HFFc6 (cell line): Measurements from ENCODE around the gene CLEC10A. TPM values are rescaled to one million over a fixed set of nuclear protein-coding genes. Genes with fewer than 3 reads are reported as not detected.
"Not testable (repeated sequence)": the region's sequence is repeated elsewhere in the genome, so short reads cannot be mapped to it uniquely, and the experiment has no call there.

Source experiments
- DNase-seq: peaks from one replicate; pipeline ENCODE4 v3.0.0-alpha.2; 2018
- H3K27ac Mint-ChIP-seq: 2 replicates; pipeline ENCODE4 v1.8.0; 2020; ENCODE audit warnings: mild to moderate bottlenecking, mixed read lengths
- H3K27me3 Mint-ChIP-seq: 2 replicates; pipeline ENCODE4 v1.8.0; 2021; ENCODE audit warnings: mild to moderate bottlenecking, moderate library complexity, mixed read lengths; ENCODE audit not compliant: insufficient read depth
- H3K36me3 Mint-ChIP-seq: 2 replicates; pipeline ENCODE4 v1.8.0; 2021; ENCODE audit warnings: low read depth, mixed read lengths
- H3K4me1 Mint-ChIP-seq: 2 replicates; pipeline ENCODE4 v1.8.0; 2020; ENCODE audit warnings: low read depth, mixed read lengths
- H3K4me3 Mint-ChIP-seq: 2 replicates; pipeline ENCODE4 v1.8.0; 2020; ENCODE audit warnings: mild to moderate bottlenecking, moderate library complexity, mixed read lengths
- H3K9me3 Mint-ChIP-seq: 2 replicates; pipeline ENCODE4 v1.8.0; 2020; ENCODE audit warnings: mild to moderate bottlenecking, mixed read lengths
- long read RNA-seq: library from polyadenylated mRNA; unstranded; transcript quantifications from one replicate; pipeline ENCODE4 v2.0.0, GENCODE V29; 2019
- total RNA-seq, 6 experiments: library from RNA; stranded (reverse); fragmentation: NEBNext Ultra II Directional; extraction: Animal tissue kit (Norgen Biotek cat#: 25700); gene quantifications; 2 replicates in 1 of 6; 3 replicates in 5 of 6; pipeline ENCODE4 v1.2.3, GENCODE V29; 2021
- TF ChIP-seq, protein P1 (sequence below): fragments of 200-600 bp; sonication (generic); IDR thresholded peaks from 2 replicates; pipeline ENCODE4 v1.5.0; 2021; ENCODE audit warnings: antibody characterized with exemption, mild to moderate bottlenecking

CLEC10A gene, protein sequence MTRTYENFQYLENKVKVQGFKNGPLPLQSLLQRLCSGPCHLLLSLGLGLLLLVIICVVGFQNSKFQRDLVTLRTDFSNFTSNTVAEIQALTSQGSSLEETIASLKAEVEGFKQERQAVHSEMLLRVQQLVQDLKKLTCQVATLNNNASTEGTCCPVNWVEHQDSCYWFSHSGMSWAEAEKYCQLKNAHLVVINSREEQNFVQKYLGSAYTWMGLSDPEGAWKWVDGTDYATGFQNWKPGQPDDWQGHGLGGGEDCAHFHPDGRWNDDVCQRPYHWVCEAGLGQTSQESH
- not detected for total RNA-seq
- long read RNA-seq, result 0 reads

DNA sequence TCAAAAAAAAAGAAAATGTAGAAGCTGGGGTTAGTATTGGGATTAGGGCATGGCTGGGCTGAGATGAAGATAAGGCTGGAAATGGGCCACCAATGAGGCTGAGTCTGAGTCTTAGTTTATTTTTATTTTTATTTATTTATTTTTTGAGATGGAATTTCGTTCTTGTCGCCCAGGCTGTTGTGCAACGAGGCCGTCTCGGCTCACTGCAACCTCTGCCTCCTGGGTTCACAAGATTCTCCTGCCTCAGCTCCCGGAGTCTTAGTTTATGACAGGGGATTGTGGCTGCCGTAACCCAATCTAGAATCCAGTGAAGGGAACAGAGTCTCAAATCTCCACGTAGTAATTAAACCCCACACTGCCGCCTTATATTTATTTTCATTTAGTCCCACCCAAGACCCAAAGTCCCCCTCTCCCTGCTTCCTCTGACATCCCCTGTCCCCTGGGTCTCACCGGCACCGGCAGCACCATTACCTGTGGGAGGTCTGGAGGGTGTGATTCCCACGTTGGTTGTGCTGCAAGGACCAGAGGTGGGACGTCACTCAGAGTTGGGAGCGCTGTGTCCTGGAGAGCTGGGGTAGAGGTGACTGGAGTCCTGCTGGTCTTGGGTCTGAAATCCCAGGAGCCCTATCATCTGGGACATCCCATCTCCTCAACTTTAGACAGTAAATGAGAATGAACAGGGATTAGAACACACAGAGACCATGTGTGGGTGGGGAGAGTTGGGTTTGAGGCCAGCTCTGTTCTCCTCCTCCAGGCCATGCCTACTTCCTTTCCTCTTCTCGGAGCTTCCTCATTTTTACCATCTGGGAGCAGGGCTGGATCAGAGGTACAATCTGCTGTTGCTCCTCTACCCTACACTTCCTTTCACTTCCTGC, at the start of gene CLEC10A:
TSS of gene CLEC10A (minus strand) at position 671 of the 875 bp plus-strand sequence. CDS start 1,439 bp downstream, outside the sequence.
- Mint-ChIP-seq H3K27ac (no peak within 1 kb of the TSS), H3K4me3 (no peak within 1 kb of the TSS), H3K27me3 (peaks cover 24% of the 10 kb centered on the region), H3K9me3 (no peaks in the 10 kb centered on the region), H3K4me1 (peaks cover 6% of the 10 kb centered on the region; the same call in 1 of the 2 replicates), H3K36me3 (no peaks in the 10 kb centered on the region; the same call in 1 of the 2 replicates)
- DNase-seq, result no peak
- TF ChIP-seq, protein P1, sequence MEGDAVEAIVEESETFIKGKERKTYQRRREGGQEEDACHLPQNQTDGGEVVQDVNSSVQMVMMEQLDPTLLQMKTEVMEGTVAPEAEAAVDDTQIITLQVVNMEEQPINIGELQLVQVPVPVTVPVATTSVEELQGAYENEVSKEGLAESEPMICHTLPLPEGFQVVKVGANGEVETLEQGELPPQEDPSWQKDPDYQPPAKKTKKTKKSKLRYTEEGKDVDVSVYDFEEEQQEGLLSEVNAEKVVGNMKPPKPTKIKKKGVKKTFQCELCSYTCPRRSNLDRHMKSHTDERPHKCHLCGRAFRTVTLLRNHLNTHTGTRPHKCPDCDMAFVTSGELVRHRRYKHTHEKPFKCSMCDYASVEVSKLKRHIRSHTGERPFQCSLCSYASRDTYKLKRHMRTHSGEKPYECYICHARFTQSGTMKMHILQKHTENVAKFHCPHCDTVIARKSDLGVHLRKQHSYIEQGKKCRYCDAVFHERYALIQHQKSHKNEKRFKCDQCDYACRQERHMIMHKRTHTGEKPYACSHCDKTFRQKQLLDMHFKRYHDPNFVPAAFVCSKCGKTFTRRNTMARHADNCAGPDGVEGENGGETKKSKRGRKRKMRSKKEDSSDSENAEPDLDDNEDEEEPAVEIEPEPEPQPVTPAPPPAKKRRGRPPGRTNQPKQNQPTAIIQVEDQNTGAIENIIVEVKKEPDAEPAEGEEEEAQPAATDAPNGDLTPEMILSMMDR, result no peak

DNA sequence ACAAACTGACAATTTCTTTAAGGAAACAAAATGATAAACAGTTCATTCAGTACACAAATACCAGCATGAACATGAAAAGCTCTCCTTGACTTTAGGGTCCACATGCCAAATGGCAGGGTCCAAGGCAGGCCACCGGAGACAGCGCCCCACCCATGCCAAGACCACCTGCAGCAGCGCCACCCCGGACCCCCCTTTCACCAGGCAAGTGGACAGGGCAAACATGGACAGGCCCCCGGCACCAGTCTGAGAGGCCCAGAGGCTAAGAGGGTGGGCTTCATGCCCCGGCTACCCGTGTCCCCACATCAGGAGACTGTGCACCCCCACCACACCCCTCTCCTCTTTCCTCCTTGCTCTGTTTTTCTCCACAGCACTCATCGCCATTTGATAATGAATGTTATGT, 49.3 kb upstream of the CLEC10A start:
- Mint-ChIP-seq H3K9me3 (no peaks in the 10 kb centered on the region), H3K36me3 (no peaks in the 10 kb centered on the region), H3K27ac (no peak overlapping the region), H3K4me1 (no peaks in the 10 kb centered on the region; the same call in 1 of the 2 replicates), H3K27me3 (peaks cover 38% of the 10 kb centered on the region), H3K4me3 (no peak overlapping the region)
- TF ChIP-seq, protein P1, result no peak
- DNase-seq, result no peak

DNA sequence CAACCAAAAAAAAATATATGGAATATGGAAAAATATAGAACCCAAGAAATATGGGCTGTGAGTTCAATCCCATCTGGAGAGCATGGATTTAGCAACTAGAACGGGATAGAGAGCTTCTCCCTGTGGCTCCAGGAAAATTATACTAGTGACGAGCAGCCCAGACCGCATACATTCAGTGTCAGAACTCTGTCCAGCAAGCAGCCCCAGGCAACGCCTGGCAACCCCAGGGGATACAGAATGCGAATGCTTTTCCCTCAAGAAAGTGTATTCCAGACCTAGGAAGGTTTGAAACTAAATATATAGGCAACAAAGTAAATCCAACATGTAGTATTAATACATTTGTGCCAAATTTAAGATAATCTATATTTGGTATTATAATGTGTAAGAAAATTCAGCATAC, 48.1 kb upstream of the CLEC10A start:
- Mint-ChIP-seq H3K9me3 (no peaks in the 10 kb centered on the region), H3K4me3 (no peak overlapping the region), H3K27me3 (peaks cover 41% of the 10 kb centered on the region), H3K4me1 (no peaks in the 10 kb centered on the region), H3K36me3 (no peaks in the 10 kb centered on the region), H3K27ac (no peak overlapping the region)
- DNase-seq, result no peak
- TF ChIP-seq, protein P1, result no peak

DNA sequence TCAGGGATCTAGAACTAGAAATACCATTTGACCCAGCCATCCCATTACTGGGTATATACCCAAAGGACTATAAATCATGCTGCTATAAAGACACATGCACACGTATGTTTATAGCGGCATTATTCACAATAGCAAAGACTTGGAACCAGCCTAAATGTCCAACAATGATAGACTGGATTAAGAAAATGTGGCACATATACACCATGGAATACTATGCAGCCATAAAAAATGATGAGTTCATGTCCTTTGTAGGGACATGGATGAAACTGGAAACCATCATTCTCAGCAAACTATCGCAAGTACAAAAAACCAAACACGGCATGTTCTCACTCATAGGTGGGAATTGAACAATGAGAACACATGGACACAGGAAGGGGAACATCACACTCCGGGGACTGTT, 47.5 kb upstream of the CLEC10A start:
- not testable (repeated sequence) for H3K4me3 Mint-ChIP-seq, H3K27ac Mint-ChIP-seq, H3K36me3 Mint-ChIP-seq, DNase-seq, H3K4me1 Mint-ChIP-seq, H3K9me3 Mint-ChIP-seq
- H3K27me3 Mint-ChIP-seq, result peaks cover 44% of the 10 kb centered on the region

DNA sequence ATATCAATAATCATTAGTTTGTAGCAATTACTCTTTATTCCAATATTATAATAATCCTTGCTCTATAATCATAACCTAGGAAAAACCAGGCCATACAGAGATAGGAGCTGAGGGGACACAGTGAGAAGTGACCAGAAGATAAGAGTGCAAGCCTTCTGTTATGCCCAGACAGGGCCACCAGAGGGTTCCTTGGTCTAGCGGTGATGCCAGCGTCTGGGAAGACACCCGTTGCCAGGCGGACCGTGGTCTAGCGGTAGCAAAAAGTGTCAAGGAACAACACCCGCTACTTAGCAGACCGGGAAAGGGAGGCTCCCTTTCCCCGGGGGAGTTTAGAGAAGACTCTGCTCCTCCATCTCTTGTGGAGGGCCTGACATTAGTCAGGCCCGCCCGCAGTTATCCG, 46.3 kb upstream of the CLEC10A start:
- H3K9me3 Mint-ChIP-seq, H3K27ac Mint-ChIP-seq, H3K36me3 Mint-ChIP-seq, H3K4me3 Mint-ChIP-seq, H3K4me1 Mint-ChIP-seq, DNase-seq: not testable (repeated sequence)
- peaks cover 43% of the 10 kb centered on the region for H3K27me3 Mint-ChIP-seq

DNA sequence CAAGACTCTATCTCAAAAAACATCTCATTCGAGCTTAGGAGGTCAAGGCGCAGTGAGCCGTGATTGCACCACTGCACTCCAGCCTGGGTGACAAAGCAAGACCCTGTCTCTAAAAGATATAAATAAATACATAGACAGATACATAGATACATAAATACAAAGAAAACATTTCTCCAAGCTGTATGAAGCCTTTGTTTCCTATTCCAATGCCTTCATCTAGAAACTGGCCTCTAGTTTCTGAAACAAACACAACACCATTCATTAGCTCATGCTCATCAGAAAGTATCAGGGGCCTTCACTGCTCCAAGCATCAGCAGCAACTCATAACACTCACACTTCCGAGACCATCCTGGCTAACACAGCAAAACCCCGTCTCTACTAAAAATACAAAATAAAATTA, 44.9 kb upstream of the CLEC10A start:
- Mint-ChIP-seq H3K4me1 (0 out of 2 replicates have a peak, but pooled peaks cover 4% of the 10 kb centered on the region), H3K27me3 (peaks cover 40% of the 10 kb centered on the region), H3K9me3 (no peaks in the 10 kb centered on the region), H3K36me3 (no peaks in the 10 kb centered on the region), H3K27ac (no peak overlapping the region), H3K4me3 (no peak overlapping the region)
- TF ChIP-seq, protein P1, result no peak
- no peak for DNase-seq
